ENCODE data around the gene SCYGR3.

The SCYGR3 gene

DNA sequence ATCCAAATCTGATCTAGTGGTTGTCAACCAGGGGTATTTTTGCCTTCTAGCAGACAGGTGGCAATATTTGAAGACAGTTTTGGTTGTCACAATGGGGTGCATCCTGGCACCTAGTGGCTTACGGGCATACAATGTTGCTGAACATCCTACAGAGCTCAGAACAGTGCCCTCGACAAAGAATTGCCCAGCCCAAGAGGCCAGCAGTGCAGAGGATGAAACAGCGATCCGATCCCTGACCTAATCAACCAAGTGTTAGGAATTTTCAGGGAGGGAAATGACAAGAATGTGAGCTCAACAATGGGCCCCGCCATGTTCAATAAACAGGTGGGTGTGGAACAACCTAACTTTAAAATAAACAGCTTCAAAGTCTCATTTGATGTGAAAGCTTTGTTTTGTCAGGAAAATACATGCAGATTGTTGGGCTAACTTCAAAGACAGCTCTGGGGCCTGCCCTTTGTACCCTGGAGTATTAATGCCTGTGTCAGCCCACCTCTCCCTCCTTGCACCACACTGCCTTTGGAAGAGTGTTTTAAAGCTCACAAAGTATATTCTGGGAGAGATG, 29.4 kb upstream of the SCYGR3 start:
- H3K27ac ChIP-seq = no peak overlapping the region
- TF ChIP-seq, protein P1, sequence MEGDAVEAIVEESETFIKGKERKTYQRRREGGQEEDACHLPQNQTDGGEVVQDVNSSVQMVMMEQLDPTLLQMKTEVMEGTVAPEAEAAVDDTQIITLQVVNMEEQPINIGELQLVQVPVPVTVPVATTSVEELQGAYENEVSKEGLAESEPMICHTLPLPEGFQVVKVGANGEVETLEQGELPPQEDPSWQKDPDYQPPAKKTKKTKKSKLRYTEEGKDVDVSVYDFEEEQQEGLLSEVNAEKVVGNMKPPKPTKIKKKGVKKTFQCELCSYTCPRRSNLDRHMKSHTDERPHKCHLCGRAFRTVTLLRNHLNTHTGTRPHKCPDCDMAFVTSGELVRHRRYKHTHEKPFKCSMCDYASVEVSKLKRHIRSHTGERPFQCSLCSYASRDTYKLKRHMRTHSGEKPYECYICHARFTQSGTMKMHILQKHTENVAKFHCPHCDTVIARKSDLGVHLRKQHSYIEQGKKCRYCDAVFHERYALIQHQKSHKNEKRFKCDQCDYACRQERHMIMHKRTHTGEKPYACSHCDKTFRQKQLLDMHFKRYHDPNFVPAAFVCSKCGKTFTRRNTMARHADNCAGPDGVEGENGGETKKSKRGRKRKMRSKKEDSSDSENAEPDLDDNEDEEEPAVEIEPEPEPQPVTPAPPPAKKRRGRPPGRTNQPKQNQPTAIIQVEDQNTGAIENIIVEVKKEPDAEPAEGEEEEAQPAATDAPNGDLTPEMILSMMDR (IDR thresholded peaks at IDR 0.05) = no peak
- no peak for TF ChIP-seq ZFX (IDR thresholded peaks at IDR 0.05; ENCODE audit: borderline replicate concordance)

DNA sequence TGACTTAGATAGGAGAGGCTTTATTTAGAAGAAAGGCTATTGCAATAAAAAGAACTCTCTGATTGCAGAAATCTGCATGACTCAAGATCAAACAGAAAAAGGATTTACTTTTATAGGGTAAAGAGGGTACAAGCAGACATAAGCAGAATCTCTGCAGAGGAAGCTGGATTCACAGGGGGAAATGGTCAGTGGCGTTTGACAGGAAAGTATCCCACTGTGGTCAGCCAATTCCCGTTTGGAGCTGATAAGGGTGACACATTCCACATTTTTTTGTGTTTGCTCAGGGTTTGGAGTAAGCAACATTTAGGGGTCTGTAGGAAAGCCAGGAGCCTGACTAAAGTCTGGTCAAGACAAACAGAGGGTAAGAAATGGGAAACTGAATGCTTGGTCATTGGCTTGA, 28.0 kb upstream of the SCYGR3 start:
- no peak overlapping the region for H3K27ac ChIP-seq
- TF ChIP-seq ZFX (IDR thresholded peaks at IDR 0.05; ENCODE audit: borderline replicate concordance) = no peak
- TF ChIP-seq, protein P1 (IDR thresholded peaks at IDR 0.05) = no peak

DNA sequence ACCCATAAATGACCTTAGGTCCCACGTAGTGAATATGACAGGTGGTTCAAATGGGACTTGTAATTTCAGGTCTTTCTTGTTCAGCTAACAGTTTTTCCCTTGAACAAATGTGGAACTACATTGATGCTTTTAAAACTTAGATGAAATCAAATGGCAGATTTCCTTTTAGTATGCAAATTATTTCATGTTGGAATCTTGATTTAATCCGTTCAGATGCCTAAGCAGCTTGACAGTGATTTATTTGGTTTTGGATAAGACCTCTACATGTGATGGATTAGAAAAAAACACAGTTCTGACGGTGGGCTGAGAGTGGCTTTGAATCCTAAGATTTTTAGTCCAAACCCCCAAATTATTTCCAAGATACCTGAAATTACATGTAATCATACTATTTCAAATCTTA, 19.6 kb upstream of the SCYGR3 start:
- TF ChIP-seq, protein P1 (IDR thresholded peaks at IDR 0.05) = no peak
- no peak for TF ChIP-seq ZFX (IDR thresholded peaks at IDR 0.05; ENCODE audit: borderline replicate concordance)
- no peak overlapping the region for H3K27ac ChIP-seq

DNA sequence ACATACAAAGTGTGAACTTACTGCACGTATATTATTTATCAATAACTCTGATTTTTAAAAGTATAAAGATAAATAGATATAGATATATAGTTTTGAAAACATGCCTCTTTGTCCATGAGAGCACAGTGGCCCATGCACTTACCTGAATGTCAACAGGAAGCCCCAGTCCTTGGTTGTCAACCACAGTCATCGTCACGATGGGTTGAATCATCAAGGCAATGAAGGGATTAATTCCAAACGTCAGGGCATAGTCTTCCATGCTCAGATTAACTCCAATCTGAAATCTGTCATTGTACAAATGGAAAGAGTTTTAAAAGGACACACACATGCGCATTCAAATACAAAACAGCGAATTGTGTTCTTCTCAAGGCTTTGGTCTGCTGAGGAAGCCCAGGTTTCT, 18.2 kb upstream of the SCYGR3 start:
- TF ChIP-seq, protein P1 (IDR thresholded peaks at IDR 0.05) = no peak
- TF ChIP-seq ZFX (IDR thresholded peaks at IDR 0.05; ENCODE audit: borderline replicate concordance) = no peak
- no peak overlapping the region for H3K27ac ChIP-seq

DNA sequence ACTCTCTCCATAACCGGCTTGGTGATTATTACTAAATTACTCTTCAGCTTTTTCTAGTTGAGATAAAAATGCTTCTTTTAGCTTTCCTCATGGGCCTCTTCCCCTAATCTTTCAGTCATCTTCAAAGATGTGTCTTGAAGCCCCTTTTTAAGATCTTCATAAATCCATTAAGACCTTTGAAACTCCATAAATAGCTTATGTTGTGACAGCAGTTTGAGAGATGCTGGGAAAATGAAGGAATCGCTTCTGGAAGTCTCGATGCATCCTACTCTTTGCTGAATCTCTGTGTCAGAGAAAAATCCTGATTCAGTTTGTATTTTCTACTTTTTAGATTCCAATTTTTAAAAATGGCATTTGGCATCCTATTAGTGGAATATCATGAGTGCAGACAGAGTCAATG, 15.7 kb upstream of the SCYGR3 start:
- TF ChIP-seq, protein P1 (IDR thresholded peaks at IDR 0.05) = no peak
- TF ChIP-seq ZFX (IDR thresholded peaks at IDR 0.05; ENCODE audit: borderline replicate concordance) = no peak
- no peak overlapping the region for H3K27ac ChIP-seq

DNA sequence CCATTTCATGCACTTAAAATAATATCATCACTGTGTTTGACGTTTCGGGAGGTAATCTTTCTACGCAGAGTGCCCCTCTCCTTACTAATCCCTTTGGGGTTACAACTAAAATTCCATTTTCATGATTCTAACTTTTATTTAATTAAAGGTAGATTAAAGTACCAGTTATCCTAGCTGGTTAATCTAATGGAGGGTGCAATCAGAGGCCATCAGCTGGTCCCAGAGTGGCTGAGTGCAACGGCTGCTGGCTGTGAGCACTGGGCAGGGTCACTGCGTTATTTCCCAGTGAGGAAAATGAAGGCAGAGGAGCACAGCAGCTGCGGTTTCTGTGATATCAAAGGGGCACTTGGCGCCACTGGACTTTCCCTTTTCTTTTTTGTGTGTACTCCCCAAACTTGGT, 14.8 kb upstream of the SCYGR3 start:
- H3K27ac ChIP-seq = no peak overlapping the region
- TF ChIP-seq, protein P1 (IDR thresholded peaks at IDR 0.05) = no peak
- no peak for TF ChIP-seq ZFX (IDR thresholded peaks at IDR 0.05; ENCODE audit: borderline replicate concordance)

DNA sequence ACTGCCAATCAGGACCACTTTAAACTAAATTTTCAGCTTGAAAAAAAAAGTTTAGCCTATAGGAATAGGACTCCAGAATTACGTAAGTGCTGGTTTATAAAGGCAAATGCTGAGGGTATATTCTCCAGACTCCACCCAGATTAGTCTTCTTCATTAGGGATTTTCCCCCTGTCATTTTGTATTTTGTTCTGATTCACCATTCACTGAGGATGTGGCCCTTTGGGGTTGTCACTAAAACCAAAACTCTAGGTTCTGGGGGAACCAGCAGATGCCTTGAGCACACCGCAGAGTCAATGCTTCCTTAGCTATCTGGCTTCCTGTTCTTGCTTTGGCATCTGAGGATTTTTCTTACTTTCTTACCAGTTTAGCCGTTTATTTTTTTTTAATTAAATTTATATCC, 13.1 kb upstream of the SCYGR3 start:
- TF ChIP-seq, protein P1 (IDR thresholded peaks at IDR 0.05) = no peak
- no peak for TF ChIP-seq ZFX (IDR thresholded peaks at IDR 0.05; ENCODE audit: borderline replicate concordance)
- no peak overlapping the region for H3K27ac ChIP-seq
